Measurements from ENCODE around the gene CLCN6. TPM values are rescaled to one million over a fixed set of nuclear protein-coding genes. Genes with fewer than 3 reads are reported as not detected.

CLCN6 gene
- total RNA-seq, 1 donor, result 21.0 TPM

DNA sequence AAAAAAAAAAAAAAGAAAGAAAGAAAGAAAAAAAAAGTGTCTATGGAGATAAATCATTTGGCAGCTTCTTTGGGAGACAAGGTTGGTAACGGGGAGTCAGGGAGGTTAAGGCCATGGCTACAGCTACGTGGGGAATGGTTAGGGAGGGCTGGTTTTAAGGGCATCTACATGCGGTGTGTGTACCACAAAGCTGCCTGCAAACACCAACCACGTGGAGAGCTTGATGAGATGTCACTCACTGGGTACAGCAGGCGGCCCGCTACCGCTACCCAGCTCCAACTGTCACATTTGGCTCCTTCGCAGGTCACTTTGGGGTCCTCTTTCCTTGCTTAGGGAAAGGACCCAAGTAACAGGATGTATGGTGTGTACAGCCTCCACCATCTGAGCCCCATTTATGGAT is 48.5 kb downstream of the CLCN6 start:
- no peaks in the 10 kb centered on the region for H3K79me2 ChIP-seq (ENCODE audit: insufficient read depth, low read length)
- H3K9me3 ChIP-seq (ENCODE audit: low read depth, low read length), result no peaks in the 10 kb centered on the region
- H3K4me3 ChIP-seq (ENCODE audit: insufficient read depth, low read length), result no peak overlapping the region
- peaks cover 2% of the 10 kb centered on the region for H4K20me1 ChIP-seq (ENCODE audit: insufficient read depth, low read length)
- no peak overlapping the region for H2AFZ ChIP-seq (ENCODE audit: low read length)
- no peaks in the 10 kb centered on the region for H3K36me3 ChIP-seq (ENCODE audit: insufficient read depth, low read length)
- no peak overlapping the region for H3K4me2 ChIP-seq (ENCODE audit: insufficient read depth, low read length)
- TF ChIP-seq, protein P1, sequence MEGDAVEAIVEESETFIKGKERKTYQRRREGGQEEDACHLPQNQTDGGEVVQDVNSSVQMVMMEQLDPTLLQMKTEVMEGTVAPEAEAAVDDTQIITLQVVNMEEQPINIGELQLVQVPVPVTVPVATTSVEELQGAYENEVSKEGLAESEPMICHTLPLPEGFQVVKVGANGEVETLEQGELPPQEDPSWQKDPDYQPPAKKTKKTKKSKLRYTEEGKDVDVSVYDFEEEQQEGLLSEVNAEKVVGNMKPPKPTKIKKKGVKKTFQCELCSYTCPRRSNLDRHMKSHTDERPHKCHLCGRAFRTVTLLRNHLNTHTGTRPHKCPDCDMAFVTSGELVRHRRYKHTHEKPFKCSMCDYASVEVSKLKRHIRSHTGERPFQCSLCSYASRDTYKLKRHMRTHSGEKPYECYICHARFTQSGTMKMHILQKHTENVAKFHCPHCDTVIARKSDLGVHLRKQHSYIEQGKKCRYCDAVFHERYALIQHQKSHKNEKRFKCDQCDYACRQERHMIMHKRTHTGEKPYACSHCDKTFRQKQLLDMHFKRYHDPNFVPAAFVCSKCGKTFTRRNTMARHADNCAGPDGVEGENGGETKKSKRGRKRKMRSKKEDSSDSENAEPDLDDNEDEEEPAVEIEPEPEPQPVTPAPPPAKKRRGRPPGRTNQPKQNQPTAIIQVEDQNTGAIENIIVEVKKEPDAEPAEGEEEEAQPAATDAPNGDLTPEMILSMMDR (IDR thresholded peaks at IDR 0.05; ENCODE audit: extremely low read depth, low read depth, low read length), result no peak
- peak; percentile 29 for DNase-seq (ENCODE audit: insufficient read length, low spot score, missing footprints)
- H3K27ac ChIP-seq (ENCODE audit: low read depth, low read length), result no peak overlapping the region
- H3K27me3 ChIP-seq (ENCODE audit: insufficient read depth, low read length), result peaks cover 28% of the 10 kb centered on the region
- H3K4me1 ChIP-seq (ENCODE audit: insufficient read depth, low read length), result no peaks in the 10 kb centered on the region

DNA sequence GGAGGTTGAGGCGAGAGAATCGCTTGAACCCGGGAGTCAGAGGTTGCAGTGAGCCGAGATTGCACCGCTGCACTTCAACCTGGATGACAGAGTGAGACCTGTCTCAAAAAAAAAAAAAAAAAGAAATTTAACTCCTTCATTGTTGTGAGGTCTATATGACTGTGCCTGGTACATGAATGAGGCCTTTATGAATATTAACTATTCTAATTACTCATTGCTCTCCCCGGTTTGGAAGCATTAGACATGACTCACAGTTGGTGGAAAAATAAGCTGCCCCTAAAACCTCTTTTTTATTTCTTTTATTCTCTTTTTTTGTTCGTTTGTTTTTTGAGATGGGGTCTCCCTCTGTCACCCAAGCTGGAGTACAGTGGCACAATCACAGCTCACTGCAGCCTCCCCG is 49.4 kb downstream of the CLCN6 start:
- TF ChIP-seq, protein P1 (IDR thresholded peaks at IDR 0.05; ENCODE audit: extremely low read depth, low read depth, low read length), result no peak
- Histone ChIP-seq H3K4me2 (ENCODE audit: insufficient read depth, low read length) (no peak overlapping the region), H3K79me2 (ENCODE audit: insufficient read depth, low read length) (no peaks in the 10 kb centered on the region), H3K4me1 (ENCODE audit: insufficient read depth, low read length) (no peaks in the 10 kb centered on the region), H4K20me1 (ENCODE audit: insufficient read depth, low read length) (peaks cover 2% of the 10 kb centered on the region), H3K27ac (ENCODE audit: low read depth, low read length) (no peak overlapping the region), H3K36me3 (ENCODE audit: insufficient read depth, low read length) (no peaks in the 10 kb centered on the region), H2AFZ (ENCODE audit: low read length) (no peak overlapping the region), H3K4me3 (ENCODE audit: insufficient read depth, low read length) (no peak overlapping the region), H3K27me3 (ENCODE audit: insufficient read depth, low read length) (peaks cover 31% of the 10 kb centered on the region), H3K9me3 (ENCODE audit: low read depth, low read length) (no peaks in the 10 kb centered on the region)
- peak; percentile 52 for DNase-seq (ENCODE audit: insufficient read length, low spot score, missing footprints)

DNA sequence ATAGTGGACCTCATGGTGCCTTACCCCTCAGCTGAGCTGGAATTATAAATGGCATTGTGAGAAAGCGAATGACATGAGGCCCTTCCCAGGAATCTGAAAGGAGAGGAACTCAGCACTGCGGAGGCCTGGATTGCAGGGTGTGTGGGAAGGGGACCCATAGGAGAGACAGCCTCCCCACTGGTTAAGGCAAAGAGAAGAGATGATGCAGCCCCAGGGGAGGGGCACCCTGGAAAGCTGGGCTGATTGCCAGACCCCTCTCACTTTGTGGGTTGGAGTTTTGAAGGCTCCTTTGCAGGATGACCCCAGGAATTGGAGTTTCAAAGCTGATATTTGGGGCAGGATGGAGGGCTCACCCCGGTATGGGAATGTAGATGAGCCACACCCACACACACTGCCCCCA is 50.7 kb downstream of the CLCN6 start:
- Histone ChIP-seq H3K36me3 (ENCODE audit: insufficient read depth, low read length) (no peaks in the 10 kb centered on the region), H3K9me3 (ENCODE audit: low read depth, low read length) (no peaks in the 10 kb centered on the region), H3K27me3 (ENCODE audit: insufficient read depth, low read length) (peaks cover 37% of the 10 kb centered on the region), H3K4me2 (ENCODE audit: insufficient read depth, low read length) (no peak overlapping the region), H3K79me2 (ENCODE audit: insufficient read depth, low read length) (no peaks in the 10 kb centered on the region), H3K4me3 (ENCODE audit: insufficient read depth, low read length) (no peak overlapping the region), H3K27ac (ENCODE audit: low read depth, low read length) (no peak overlapping the region), H3K4me1 (ENCODE audit: insufficient read depth, low read length) (no peaks in the 10 kb centered on the region), H2AFZ (ENCODE audit: low read length) (no peak overlapping the region), H4K20me1 (ENCODE audit: insufficient read depth, low read length) (peaks cover 2% of the 10 kb centered on the region)
- TF ChIP-seq, protein P1 (IDR thresholded peaks at IDR 0.05; ENCODE audit: extremely low read depth, low read depth, low read length), result no peak
- no peak for DNase-seq (ENCODE audit: insufficient read length, low spot score, missing footprints)

DNA sequence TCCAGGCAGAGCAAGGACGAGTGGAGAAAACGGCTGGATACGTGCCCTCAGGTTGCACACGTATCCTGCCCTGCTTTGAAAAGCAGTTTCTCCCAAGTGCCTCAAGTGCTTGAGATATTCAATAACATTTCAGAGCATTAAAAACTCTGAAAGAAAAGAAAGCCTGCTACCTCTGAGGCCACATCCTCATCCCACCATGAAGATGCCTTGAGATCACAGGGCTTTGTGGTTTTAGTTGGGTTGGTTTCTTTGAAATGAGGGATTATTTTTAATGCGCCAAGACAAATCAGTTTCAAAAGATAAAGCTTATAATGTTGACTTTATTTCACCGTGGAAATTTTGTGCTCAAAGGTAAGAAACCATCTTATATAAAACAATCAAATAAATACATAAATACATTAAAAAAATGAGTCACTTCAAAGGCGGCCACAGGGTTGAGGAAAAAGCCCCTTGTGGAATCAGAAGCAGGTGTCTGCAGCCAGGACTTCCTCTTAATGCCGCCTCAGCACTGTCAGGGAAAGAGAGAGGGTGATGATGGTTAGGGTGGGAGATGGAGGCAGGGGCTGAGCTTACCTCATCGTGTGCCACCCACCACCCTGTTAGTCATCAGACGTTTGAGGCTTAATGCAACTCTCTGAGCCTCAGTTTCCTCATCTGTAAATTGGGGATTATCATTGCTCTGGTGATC is 51.3 kb downstream of the CLCN6 start:
- DNase-seq (ENCODE audit: insufficient read length, low spot score, missing footprints), result peak; percentile 49
- H3K27me3 ChIP-seq (ENCODE audit: insufficient read depth, low read length), result peaks cover 37% of the 10 kb centered on the region
- H3K4me1 ChIP-seq (ENCODE audit: insufficient read depth, low read length), result no peaks in the 10 kb centered on the region
- no peak overlapping the region for H3K4me2 ChIP-seq (ENCODE audit: insufficient read depth, low read length)
- TF ChIP-seq, protein P1 (IDR thresholded peaks at IDR 0.05; ENCODE audit: extremely low read depth, low read depth, low read length), result no peak
- no peaks in the 10 kb centered on the region for H3K9me3 ChIP-seq (ENCODE audit: low read depth, low read length)
- no peaks in the 10 kb centered on the region for H3K36me3 ChIP-seq (ENCODE audit: insufficient read depth, low read length)
- H3K4me3 ChIP-seq (ENCODE audit: insufficient read depth, low read length), result no peak overlapping the region
- H4K20me1 ChIP-seq (ENCODE audit: insufficient read depth, low read length), result peaks cover 2% of the 10 kb centered on the region
- H2AFZ ChIP-seq (ENCODE audit: low read length), result no peak overlapping the region
- no peaks in the 10 kb centered on the region for H3K79me2 ChIP-seq (ENCODE audit: insufficient read depth, low read length)
- H3K27ac ChIP-seq (ENCODE audit: low read depth, low read length), result no peak overlapping the region

All from osteoblast (primary cell).